Measurements from ENCODE around the gene SLC12A8.

DNA sequence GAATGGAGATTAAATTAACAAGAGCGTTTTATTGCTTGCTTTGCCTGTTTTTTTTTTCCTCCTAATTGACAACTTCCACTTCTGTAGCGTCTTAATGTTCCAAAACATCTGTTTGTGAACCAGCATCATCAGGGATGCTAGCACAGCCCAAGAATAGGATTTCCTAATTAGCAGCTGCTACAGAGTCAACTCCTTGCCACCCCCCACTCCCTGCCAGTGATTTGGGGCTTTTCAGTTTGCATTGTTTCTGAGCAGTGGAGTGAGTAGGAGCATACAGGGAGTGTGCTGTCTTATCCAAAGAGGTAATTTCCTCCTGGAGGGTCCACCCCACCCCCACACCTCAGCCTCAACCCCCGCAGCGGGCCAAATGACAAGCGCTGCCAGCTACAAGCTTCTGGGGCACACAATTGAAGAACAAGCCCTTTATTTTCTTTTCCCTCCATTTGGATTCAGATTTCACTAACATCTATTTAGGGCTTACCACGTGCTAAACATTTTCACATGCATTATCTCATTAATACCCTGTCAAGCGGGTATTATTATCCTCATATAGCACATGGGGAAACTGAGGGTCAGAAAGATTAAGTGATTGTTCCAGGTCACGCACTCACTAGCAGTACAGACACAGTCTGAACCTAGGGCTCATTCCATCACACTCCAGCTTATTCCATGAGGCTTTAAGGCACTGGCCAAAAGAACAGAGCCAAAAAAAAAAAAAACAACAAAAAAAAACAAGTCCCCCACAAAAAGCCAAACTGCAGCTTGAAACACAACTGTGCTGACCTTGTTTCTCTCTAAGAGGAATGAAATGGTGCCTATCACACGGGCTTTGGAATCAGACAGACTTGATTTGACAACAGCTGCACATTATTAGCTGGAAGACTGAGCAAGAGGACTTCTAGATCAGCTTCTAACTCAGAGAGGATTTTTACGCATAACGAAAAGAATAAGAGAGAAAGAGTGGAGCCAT, 173.1 kb downstream of the SLC12A8 start:
- TF ChIP-seq CTCF (IDR thresholded peaks at IDR 0.05 in 8 of 11, conservative IDR thresholded peaks at IDR 0.05 in 3 of 11) (no peak), POLR2AphosphoS5 (IDR thresholded peaks at IDR 0.05) (no peak)
